8988T (cell line): Measurements from ENCODE around the gene GPC6.

ENCODE experiments used
- DNase-seq: peaks from one replicate; pipeline ENCODE4 v3.0.0; 2011

Gene GPC6

DNA sequence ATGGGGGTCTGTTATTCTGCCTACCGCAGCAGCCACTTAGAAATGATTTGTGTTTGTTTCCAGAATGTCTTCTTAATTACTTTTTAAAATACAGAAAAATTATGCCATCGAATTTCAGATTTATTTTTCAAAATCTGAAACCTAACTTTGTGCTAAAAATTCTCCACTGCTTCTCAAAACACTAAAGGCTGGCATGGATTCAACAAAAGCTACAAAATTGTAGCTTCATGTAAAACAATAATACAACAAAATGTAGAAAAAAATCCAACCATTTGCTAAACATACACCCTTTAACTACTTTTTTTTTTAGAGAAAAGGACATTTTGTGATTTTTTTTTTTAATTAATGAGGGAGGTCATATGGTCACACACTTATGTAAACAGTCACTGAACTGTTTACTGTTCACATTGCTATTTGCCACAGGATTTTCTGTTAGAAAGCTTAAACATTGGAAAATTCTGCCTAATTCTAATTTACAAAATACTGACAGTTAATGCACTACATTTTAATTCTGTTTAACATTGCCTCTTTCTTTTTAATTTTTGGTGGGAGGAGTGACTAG, 646.3 kb downstream of the GPC6 start:
- no peak for DNase-seq

- no peak for DNase-seq
Measured at GRCh38 chr13:93875547-93875946, 648.9 kb downstream of the GPC6 start.

DNA sequence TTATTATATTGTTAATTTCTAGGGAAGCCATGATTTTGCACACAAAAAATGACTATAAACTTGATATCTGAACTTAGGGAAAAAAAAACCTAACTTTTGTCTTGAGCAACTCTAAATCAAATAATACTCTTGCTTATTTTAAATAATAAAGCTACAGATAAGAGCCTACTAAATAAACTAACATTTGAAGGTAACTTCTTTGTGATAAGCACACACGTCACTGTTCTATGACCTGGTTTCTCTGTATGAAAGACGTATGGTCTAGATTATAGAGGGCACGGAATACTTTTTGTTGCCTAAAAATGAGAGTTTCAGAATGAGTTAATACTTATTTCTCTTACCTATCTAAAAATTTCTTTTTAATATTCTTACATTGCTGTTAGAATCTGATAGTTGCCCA, 649.6 kb downstream of the GPC6 start:
- DNase-seq, result no peak

DNA sequence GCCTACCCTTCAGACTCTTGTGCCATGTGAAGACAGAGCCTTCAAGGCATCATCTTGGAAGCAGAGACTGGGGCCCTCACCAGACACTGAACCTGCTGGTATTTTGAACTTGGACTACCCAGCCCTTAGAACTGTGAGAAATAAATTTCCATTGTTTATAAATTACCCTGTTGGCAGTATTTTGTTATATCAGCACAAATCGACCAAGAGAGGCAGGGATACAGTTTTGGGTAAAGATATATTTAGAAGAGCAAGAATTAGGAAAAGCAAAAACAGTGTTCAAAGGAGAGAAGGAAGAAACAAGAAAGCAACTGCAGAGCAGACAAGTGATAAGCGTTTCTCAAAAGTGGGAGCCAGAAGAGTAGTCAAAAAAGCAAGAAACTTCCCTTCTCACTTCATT, 652.1 kb downstream of the GPC6 start:
- DNase-seq, result no peak

DNA sequence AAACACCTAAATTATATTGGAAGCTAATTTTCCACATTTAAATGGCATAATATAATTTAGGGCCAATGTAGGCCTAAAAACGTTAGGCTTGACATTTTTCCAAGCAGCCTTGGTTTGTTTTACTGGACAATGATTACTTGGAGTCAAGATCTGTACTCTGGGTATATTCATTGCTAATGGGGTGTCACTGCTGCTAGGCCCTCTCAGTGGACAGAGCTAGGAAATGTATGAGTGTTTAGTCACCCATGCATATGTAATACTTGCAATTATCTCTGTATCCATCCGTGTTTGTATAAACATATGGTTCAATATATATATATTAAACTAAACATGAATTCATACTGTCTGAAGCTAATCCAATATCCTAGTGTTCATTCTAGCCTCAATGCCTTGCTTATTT, 654.8 kb downstream of the GPC6 start:
- no peak for DNase-seq

DNA sequence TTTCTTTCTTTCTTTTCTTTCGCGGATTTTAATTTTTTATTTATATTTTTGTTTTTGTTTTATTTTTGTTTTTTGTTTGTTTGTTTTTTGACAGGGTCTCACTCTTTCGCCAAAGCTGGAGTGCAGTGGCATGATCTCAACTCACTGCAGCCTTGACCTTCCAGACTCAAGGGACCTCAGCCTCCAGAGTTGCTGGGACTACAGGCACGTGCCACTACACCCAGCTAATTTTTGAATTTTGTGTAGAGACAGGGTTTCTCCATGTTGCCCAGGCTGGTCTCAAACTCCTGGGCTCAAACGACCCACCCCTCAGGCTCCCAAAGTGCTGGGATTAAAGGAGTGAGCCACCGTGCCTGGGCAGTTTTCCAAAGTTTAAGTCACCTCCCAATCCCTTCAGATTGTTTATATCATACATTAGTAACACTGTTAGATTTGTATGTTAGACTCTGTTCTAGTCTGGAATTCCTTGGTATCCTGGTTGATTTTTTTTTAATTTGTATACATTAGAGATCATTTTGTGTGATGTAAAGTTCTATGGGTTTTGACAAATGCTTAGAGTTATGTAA, 655.6 kb downstream of the GPC6 start:
- DNase-seq, result no peak

GRCh38 chr13:93889430-93889951, 662.9 kb downstream of the GPC6 start:
- no peak for DNase-seq

GRCh38 chr13:93899981-93900380, 673.4 kb downstream of the GPC6 start:
- no peak for DNase-seq

GRCh38 chr13:93900731-93901130, 674.1 kb downstream of the GPC6 start:
- DNase-seq, result no peak

DNA sequence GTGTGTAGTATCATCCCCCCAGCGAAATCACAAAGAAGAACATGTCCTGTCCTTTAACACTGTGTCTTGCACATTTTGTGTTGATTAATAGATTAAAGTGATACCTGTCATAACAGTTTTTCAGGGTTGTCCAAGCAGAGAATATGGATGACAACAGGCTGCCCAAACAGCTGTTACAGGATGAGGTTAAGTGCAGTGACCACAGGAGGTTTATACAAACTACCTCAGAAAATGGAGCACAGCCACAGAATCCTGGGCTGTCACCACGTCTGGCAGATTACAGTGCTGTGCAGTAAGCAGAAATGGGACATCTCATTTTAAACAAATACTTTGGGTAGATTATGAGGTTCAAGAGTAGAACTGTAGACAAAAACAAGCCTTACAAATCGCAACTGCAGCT, 677.3 kb downstream of the GPC6 start:
- DNase-seq, result no peak

- DNase-seq, result no peak
Measured at GRCh38 chr13:93915269-93915809, 688.7 kb downstream of the GPC6 start.

- no peak for DNase-seq
Measured at GRCh38 chr13:93922063-93922855, 695.7 kb downstream of the GPC6 start.

DNA sequence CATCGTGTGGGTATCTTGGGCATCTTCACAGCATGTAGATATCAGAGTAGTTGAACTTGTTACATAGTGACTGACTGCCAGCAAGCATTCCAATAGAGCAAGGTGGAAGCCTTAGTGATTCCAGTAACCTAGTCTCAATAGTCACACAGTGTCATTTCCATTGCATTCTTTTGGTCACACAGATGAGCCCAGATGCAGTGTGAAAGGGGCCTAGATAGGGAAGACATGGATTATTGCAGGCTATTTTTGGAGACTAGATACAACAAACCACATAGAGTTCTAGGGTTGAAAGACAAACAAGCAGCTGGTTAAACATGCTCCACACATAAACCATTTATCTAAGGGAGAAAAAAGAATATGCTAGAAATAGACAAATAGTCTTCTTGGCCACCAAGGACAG, 699.4 kb downstream of the GPC6 start:
- no peak for DNase-seq

- no peak for DNase-seq
Measured at GRCh38 chr13:93926425-93926824, 699.8 kb downstream of the GPC6 start.

DNA sequence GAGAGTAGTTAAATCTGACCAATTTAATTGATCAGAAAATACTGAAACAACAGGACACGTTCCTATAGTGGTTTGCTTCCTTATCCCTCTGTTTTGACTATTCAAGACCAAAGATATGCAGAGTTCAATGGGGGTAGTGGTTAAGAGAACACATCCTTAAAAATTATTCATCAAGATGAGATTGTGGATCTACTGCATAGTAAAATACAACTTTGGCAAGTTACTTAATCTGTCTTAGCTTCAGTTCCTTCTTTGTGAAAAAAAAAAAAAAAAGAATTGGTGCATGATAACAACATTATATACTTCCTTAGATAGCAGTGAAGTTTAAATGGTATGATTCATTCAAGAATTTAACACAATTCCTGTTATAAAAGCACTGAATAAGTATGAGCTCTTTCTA, 700.8 kb downstream of the GPC6 start:
- DNase-seq, result no peak

- DNase-seq, result no peak
Measured at GRCh38 chr13:93932901-93933300, 706.3 kb downstream of the GPC6 start.

- no peak for DNase-seq
Measured at GRCh38 chr13:93936901-93937300, 710.3 kb downstream of the GPC6 start.

GRCh38 chr13:93941444-93941843, 714.8 kb downstream of the GPC6 start:
- DNase-seq, result no peak

GRCh38 chr13:93942016-93942415, 715.4 kb downstream of the GPC6 start:
- no peak for DNase-seq

DNA sequence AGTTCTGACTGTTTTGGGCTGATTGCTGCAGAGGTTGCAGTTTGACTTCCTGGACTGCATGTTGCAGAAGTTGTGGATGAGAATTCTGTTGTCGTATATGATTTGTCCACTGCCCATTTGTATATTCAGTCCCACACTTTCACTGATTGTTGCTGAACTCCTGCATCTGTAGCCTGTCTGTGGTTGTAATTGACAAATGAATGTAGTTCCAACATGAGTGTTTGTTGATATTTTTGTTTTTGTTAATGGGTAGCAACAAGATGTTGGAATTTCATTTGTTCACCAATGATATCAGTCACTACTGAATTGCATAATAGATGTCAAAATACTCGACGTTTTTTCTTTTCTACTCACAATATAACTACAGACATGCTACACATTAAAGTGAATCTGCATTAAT, 719.0 kb downstream of the GPC6 start:
- DNase-seq, result no peak

DNA sequence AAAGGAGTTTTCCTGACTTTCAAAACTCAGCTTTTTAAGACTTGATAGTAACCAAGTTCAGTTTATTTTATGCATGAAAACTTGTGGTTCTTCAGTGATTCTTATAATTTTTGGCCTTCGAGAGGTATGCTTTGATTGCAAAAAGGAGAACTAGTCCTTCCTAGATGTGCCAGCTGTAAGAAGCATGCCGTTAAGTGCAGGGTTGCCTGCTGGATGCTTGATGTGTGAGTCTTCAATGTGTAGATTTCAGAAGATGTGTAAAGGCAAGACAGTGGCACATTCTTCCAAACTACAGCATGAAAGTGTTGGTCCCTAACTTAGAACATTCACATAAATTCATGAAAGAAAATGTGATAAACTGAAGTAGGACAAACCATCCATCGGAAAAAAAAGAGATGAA, 720.4 kb downstream of the GPC6 start:
- no peak for DNase-seq

GRCh38 chr13:93947651-93948050, 721.0 kb downstream of the GPC6 start:
- DNase-seq, result no peak

- DNase-seq, result no peak
Measured at GRCh38 chr13:93948162-93948922, 721.7 kb downstream of the GPC6 start.
